ENCODE data around the gene ZNF486. TPM values are rescaled to one million over a fixed set of nuclear protein-coding genes. Genes with fewer than 3 reads are reported as not detected.
"Not testable (repeated sequence)": the region's sequence is repeated elsewhere in the genome, so short reads cannot be mapped to it uniquely, and the experiment has no call there.

ZNF486 gene
- total RNA-seq, 1 donor from 2014 or later, result 11.5 TPM

GRCh38 chr19:20167651-20168122 is 673 bp downstream of the ZNF486 start:
- DNase-seq (ENCODE audit: low spot score), result no peak
- peak overlapping the region; percentile 99 for H3K27ac Mint-ChIP-seq (ENCODE audit: unreplicated experiment)
- peaks cover 2% of the 10 kb centered on the region for H3K27me3 Mint-ChIP-seq (ENCODE audit: unreplicated experiment)
- peak overlapping the region; percentile 95 for H3K4me3 Mint-ChIP-seq (ENCODE audit: unreplicated experiment)
- peaks cover 16% of the 10 kb centered on the region for H3K4me1 Mint-ChIP-seq (ENCODE audit: unreplicated experiment)
- no peak for TF ChIP-seq CTCF (IDR thresholded peaks at IDR 0.05; ENCODE audit: unreplicated experiment)
- peaks cover 31% of the 10 kb centered on the region for H3K36me3 Mint-ChIP-seq (ENCODE audit: low read depth, unreplicated experiment)
- no peaks in the 10 kb centered on the region for H3K9me3 Mint-ChIP-seq (ENCODE audit: unreplicated experiment)

GRCh38 chr19:20171285-20171684 is 4.3 kb downstream of the ZNF486 start:
- Mint-ChIP-seq H3K27me3 (ENCODE audit: unreplicated experiment) (peaks cover 2% of the 10 kb centered on the region), H3K36me3 (ENCODE audit: low read depth, unreplicated experiment) (peaks cover 29% of the 10 kb centered on the region)

GRCh38 chr19:20175848-20176247 is 8.8 kb downstream of the ZNF486 start:
- not testable (repeated sequence) for H3K4me3 Mint-ChIP-seq (ENCODE audit: unreplicated experiment); H3K4me1 Mint-ChIP-seq (ENCODE audit: unreplicated experiment); H3K27ac Mint-ChIP-seq (ENCODE audit: unreplicated experiment); H3K9me3 Mint-ChIP-seq (ENCODE audit: unreplicated experiment); H3K27me3 Mint-ChIP-seq (ENCODE audit: unreplicated experiment); DNase-seq (ENCODE audit: low spot score)
- H3K36me3 Mint-ChIP-seq (ENCODE audit: low read depth, unreplicated experiment), result peaks cover 38% of the 10 kb centered on the region

More at GRCh38 chr19:20171285-20171684, 4.3 kb downstream of the ZNF486 start:
- Mint-ChIP-seq H3K27ac (ENCODE audit: unreplicated experiment) (peak overlapping the region; percentile 44), H3K4me1 (ENCODE audit: unreplicated experiment) (peaks cover 7% of the 10 kb centered on the region), H3K9me3 (ENCODE audit: unreplicated experiment) (no peaks in the 10 kb centered on the region), H3K4me3 (ENCODE audit: unreplicated experiment) (peak overlapping the region; percentile 52)
- no peak for TF ChIP-seq CTCF (IDR thresholded peaks at IDR 0.05; ENCODE audit: unreplicated experiment)
- no peak for DNase-seq (ENCODE audit: low spot score)

GRCh38 chr19:20179956-20180355 is 12.9 kb downstream of the ZNF486 start:
- DNase-seq (ENCODE audit: low spot score); H3K9me3 Mint-ChIP-seq (ENCODE audit: unreplicated experiment); H3K4me1 Mint-ChIP-seq (ENCODE audit: unreplicated experiment); H3K4me3 Mint-ChIP-seq (ENCODE audit: unreplicated experiment); H3K27me3 Mint-ChIP-seq (ENCODE audit: unreplicated experiment); H3K27ac Mint-ChIP-seq (ENCODE audit: unreplicated experiment): not testable (repeated sequence)
- H3K36me3 Mint-ChIP-seq (ENCODE audit: low read depth, unreplicated experiment), result peaks cover 23% of the 10 kb centered on the region

- Mint-ChIP-seq H3K4me1 (ENCODE audit: unreplicated experiment) (no peaks in the 10 kb centered on the region), H3K9me3 (ENCODE audit: unreplicated experiment) (no peaks in the 10 kb centered on the region), H3K27me3 (ENCODE audit: unreplicated experiment) (no peaks in the 10 kb centered on the region), H3K36me3 (ENCODE audit: low read depth, unreplicated experiment) (peaks cover 16% of the 10 kb centered on the region), H3K4me3 (ENCODE audit: unreplicated experiment) (no peak overlapping the region), H3K27ac (ENCODE audit: unreplicated experiment) (no peak overlapping the region)
- no peak for DNase-seq (ENCODE audit: low spot score)
- TF ChIP-seq CTCF (IDR thresholded peaks at IDR 0.05; ENCODE audit: unreplicated experiment), result no peak
Measured at GRCh38 chr19:20182222-20182785, 15.3 kb downstream of the ZNF486 start.

- H3K36me3 Mint-ChIP-seq (ENCODE audit: low read depth, unreplicated experiment), result peaks cover 18% of the 10 kb centered on the region
- H3K4me1 Mint-ChIP-seq (ENCODE audit: unreplicated experiment), result no peaks in the 10 kb centered on the region
Measured at GRCh38 chr19:20186174-20186573, 19.2 kb downstream of the ZNF486 start.

More at GRCh38 chr19:20186174-20186573, 19.2 kb downstream of the ZNF486 start:
- Mint-ChIP-seq H3K27me3 (ENCODE audit: unreplicated experiment) (no peaks in the 10 kb centered on the region), H3K9me3 (ENCODE audit: unreplicated experiment) (no peaks in the 10 kb centered on the region), H3K4me3 (ENCODE audit: unreplicated experiment) (no peak overlapping the region), H3K27ac (ENCODE audit: unreplicated experiment) (no peak overlapping the region)
- no peak for DNase-seq (ENCODE audit: low spot score)
- TF ChIP-seq CTCF (IDR thresholded peaks at IDR 0.05; ENCODE audit: unreplicated experiment), result no peak
